Kasumi-1 (cell line): ENCODE measurements around the gene HSD17B3.
"Not testable (repeated sequence)": the region's sequence is repeated elsewhere in the genome, so short reads cannot be mapped to it uniquely, and the experiment has no call there.

Experiments used
- DNase-seq, 2 experiments: peaks; one replicate each; lab custom pipeline; 2025; lab: John Stamatoyannopoulos, UW

The HSD17B3 gene

DNA sequence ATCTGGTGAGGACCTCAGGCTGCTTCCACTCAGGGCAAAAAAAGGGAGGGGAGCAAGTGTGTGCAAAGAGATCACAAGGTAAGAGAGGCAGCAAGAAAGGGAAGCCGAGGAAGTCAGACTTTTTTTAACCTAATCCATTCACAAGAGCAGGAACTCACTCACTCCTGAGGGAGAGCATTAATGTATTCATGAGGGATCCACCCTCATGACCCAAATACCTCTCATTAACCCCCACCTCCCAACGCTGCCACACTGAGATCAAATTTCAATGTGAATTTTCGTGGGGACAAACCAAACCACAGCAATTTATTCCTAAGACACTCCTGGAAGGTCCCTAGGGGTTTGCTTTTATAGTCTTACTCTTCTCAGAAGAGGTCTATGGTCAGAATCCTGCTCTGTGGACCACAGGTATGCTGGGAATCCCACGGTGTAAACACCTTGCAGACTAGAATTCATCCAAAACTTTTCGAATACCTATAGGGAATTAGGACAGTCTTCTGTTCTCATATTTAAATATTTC, 108.7 kb downstream of the HSD17B3 start:
- DNase-seq: no peak

DNA sequence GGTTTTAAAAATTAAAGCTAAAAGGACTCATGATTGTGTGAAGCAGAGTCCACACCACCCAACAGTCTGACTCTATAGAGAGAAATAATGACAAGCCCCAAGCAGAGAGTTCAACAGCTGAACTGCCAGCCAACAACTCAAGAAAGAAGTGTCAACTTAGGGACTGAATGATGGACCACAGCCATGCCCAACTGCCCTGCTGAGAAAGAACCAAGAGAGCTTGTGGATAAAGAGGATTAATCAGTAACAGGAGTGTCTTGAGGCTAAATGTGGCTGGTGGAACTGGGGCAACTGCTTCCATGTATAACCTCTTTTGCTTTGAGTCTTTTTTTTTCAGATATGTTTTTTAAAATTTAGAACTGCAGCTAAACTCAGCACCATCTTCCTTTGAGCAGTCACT, 109.3 kb downstream of the HSD17B3 start:
- no peak for DNase-seq

DNA sequence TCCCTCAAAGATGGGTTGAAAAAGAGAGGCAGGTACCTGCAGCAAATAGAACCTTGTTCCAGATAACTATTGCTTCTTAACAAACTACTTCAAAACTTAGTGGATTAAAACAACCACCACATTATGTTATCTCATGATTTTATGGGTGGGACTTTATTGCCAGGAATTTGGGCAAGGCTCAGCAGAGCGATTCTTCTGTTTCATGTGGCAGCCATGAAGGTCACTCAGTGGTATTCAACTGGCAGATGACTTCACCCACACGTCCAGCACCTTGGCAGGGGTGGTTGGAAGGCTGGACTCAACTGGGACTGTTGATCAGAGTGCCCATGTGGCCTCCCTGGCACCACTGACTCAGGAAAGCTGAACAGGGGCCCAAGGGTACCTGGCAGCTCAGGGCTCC, 112.0 kb downstream of the HSD17B3 start:
- DNase-seq: no peak

DNA sequence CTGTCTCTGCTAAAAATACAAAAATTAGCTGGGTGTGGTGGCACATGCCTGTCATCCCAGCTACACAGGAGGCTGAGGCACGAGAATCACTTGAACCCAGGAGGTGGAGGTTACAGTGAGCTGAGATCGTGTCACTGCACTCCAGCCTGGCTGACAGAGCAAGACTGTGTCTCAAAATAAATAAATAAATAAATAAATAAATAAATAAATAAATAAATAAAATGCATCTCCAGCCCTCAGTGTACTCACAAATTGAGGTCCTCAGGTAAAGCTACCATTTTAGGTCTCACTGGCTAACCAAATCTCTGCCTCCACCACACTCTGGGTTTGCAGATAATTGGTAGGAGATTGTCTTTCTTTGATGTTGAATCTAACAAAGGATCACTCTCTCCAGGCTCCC, 112.4 kb downstream of the HSD17B3 start:
- DNase-seq: not testable (repeated sequence)

DNA sequence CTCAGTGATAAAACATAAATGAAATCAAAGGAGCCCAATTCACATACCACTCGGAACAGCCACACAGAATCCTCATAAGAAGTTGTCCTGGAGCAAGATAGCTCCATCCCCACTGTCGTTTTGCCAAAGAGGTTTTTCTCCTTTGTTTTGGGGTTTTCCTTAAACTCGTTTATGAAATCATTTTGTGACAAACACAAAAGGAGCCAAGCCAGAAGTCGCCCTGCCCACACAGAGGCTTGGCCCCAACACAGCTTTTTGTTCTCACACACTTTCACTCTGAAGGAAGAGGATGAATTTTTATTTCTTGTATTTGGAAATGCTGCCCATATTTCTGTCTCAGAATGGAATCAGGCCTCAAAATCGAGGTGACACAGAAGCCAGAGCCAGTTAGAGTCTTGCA, 113.4 kb downstream of the HSD17B3 start:
- no peak for DNase-seq

DNA sequence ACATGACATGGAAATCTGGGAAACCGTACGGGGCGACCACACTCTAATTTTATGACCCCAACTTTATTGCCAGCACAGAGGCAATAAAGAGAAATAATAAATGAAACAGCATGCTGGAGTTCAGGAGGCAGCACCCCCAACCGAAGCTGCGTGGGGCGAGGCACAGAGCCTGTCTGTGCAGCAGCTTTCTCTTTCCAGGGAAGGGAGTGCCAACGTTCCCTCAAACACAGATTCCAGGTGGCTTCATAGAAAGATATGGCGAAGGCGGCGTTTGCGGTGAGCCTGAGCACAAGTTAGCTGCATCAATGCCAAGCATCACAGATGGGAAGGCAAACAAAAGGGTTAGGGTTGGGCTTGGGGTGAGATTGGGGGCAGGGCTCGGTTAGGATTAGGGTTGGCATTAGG, 114.8 kb downstream of the HSD17B3 start:
- no peak for DNase-seq

DNA sequence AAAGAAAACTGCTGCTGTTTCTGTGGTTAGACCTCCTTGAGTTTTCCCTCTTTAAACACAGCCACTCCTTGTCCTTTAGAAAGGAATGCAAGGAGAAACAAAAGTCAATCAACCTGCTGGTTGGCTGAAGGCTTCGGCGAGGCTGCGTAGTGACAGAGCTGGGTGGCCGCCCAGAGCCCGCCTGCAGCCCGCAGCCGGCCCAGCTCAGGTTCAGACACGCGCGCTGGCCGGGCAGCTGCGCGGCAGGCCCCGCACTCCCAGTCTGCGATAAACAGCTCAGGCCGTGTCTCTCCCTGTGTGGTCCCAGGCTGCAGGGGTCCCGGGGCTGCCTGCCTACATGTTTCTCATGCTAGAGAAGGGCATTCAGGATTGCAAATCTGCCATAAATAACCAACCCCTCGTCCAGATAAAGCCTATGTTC, 115.4 kb downstream of the HSD17B3 start:
- no peak for DNase-seq

DNA sequence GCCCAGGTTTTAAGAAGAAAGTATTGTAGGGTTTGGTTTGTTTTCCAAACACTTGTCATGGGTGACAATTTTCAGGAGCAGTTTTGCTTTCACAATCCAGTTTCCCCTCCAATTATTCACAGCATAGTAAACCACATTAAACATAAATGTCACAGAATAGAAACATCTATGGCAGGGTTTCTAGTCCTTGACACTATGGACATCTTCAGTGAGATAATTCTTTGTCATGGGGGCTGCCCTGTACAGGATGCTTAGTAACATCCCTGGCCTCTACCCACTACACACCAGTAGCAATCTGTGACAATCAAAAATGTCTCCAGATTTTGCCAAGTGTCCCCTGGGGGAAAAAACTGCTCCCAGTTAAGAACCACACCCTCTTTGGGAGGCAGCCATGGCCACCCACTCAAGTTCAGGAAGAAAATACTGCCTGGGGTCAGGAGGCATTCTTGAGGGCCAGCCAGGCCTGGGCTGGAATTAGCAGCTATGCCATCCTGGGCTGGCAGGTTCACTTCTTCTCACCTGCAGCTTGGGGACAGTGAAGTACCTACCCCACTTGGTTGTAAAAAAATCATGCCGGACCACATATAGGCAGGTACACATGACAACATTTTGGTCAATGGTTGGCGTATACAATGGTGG, 116.3 kb downstream of the HSD17B3 start:
- no peak for DNase-seq
